ENCODE results near the gene CACNA2D3.

DNA sequence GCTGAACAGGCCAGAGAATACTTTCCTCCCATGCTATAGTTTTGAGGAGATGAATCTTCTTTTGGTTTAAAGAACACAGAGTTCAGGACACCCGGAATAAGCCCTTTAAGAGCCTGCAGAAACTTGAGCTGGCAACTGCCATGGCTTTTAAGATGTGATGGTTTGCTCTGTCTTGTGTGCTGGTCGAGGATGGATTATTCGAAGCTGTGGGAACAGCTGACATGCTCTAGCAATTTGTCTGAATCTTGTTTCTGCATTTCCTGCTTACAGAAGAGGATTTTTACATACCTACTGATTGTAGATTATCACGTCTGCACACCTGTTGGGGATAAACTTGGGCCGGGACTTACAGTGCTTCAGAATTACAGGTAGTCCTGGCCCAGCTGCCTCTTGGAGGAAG, 408.6 kb downstream of the CACNA2D3 start:
- TF ChIP-seq EZH2 (IDR thresholded peaks at IDR 0.05; ENCODE audit: low read length, unreplicated experiment): no peak
- TF ChIP-seq, protein P1, sequence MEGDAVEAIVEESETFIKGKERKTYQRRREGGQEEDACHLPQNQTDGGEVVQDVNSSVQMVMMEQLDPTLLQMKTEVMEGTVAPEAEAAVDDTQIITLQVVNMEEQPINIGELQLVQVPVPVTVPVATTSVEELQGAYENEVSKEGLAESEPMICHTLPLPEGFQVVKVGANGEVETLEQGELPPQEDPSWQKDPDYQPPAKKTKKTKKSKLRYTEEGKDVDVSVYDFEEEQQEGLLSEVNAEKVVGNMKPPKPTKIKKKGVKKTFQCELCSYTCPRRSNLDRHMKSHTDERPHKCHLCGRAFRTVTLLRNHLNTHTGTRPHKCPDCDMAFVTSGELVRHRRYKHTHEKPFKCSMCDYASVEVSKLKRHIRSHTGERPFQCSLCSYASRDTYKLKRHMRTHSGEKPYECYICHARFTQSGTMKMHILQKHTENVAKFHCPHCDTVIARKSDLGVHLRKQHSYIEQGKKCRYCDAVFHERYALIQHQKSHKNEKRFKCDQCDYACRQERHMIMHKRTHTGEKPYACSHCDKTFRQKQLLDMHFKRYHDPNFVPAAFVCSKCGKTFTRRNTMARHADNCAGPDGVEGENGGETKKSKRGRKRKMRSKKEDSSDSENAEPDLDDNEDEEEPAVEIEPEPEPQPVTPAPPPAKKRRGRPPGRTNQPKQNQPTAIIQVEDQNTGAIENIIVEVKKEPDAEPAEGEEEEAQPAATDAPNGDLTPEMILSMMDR (conservative IDR thresholded peaks at IDR 0.05; ENCODE audit: low read depth, low read length): no peak
- TF ChIP-seq EZH2phosphoT487 (IDR thresholded peaks at IDR 0.05; ENCODE audit: borderline replicate concordance, low read length): no peak
